HG03378 (cell line): ENCODE measurements around the gene APPBP2.

ENCODE experiments used
- ATAC-seq: cut with Tn5 transposase; IDR thresholded peaks from one replicate; pipeline ENCODE4 v1.9.1; 2021; ENCODE audit warnings: mild to moderate bottlenecking, moderate library complexity; ENCODE audit not compliant: unreplicated experiment

The APPBP2 gene

GRCh38 chr17:60403962-60404361 lies 122.1 kb downstream of the APPBP2 start:
- ATAC-seq: no peak

- no peak for ATAC-seq
Observed at GRCh38 chr17:60403523-60403810, 122.6 kb downstream of the APPBP2 start.

GRCh38 chr17:60401819-60402218 lies 124.2 kb downstream of the APPBP2 start:
- ATAC-seq: no peak

- peak; percentile 69 for ATAC-seq
Observed at GRCh38 chr17:60398227-60398959, 127.6 kb downstream of the APPBP2 start.

- ATAC-seq: no peak
Observed at GRCh38 chr17:60396412-60396811, 129.6 kb downstream of the APPBP2 start.

- no peak for ATAC-seq
Observed at GRCh38 chr17:60395508-60396065, 130.5 kb downstream of the APPBP2 start.

GRCh38 chr17:60393840-60394723 lies 132.0 kb downstream of the APPBP2 start:
- ATAC-seq: no peak
